H9 (cell line): Measurements from ENCODE around the gene ATP1B2. TPM values are rescaled to one million over a fixed set of nuclear protein-coding genes. Genes with fewer than 3 reads are reported as not detected.
A peak's percentile ranks its signal among the peaks of the same experiment; 100 is the strongest.

Experiments
- DNase-seq: peaks from one replicate; pipeline ENCODE4 v3.0.0-alpha.2; 2017
- H2AFZ ChIP-seq: one replicate; pipeline ENCODE4 v1.6.1; 2013; ENCODE audit warnings: mild to moderate bottlenecking, low read length, control low read depth, moderate library complexity
- H2AK5ac ChIP-seq: 2 replicates; pipeline ENCODE4 v1.6.1; 2013; ENCODE audit warnings: low read length, control low read depth, mixed read lengths; ENCODE audit not compliant: insufficient read length
- H2BK120ac ChIP-seq: one replicate; pipeline ENCODE4 v1.6.1; 2013; ENCODE audit warnings: low read depth, mild to moderate bottlenecking, low read length, control low read depth, inconsistent platforms; ENCODE audit not compliant: poor library complexity, severe bottlenecking
- H2BK12ac ChIP-seq: 2 replicates; pipeline ENCODE4 v1.6.1; 2013; ENCODE audit warnings: low read length, control low read depth, mixed read lengths, low read depth; ENCODE audit not compliant: insufficient read length
- H2BK15ac ChIP-seq: 2 replicates; pipeline ENCODE4 v1.6.1; 2013; ENCODE audit warnings: low read depth, low read length, control low read depth
- H2BK20ac ChIP-seq: one replicate; pipeline ENCODE4 v1.6.1; 2013; ENCODE audit warnings: low read depth, mild to moderate bottlenecking, low read length, control low read depth, inconsistent platforms; ENCODE audit not compliant: poor library complexity, severe bottlenecking
- H2BK5ac ChIP-seq: 2 replicates; pipeline ENCODE4 v1.6.1; 2013; ENCODE audit warnings: low read length, control low read depth, mixed read lengths; ENCODE audit not compliant: insufficient read length
- H3K14ac ChIP-seq: 2 replicates; pipeline ENCODE4 v1.6.1; 2013; ENCODE audit warnings: low read length, control low read depth; ENCODE audit not compliant: insufficient read depth
- H3K18ac ChIP-seq: 2 replicates; pipeline ENCODE4 v1.6.1; 2013; ENCODE audit warnings: low read depth, mild to moderate bottlenecking, mixed read lengths, low read length, control low read depth; ENCODE audit not compliant: insufficient read length
- H3K23ac ChIP-seq: 2 replicates; pipeline ENCODE4 v1.6.1; 2013; ENCODE audit warnings: low read length, control low read depth, mixed read lengths, low read depth; ENCODE audit not compliant: insufficient read length
- H3K23me2 ChIP-seq: 2 replicates; pipeline ENCODE4 v1.6.1; 2013; ENCODE audit warnings: low read depth, mild to moderate bottlenecking, mixed read lengths, low read length, control low read depth; ENCODE audit not compliant: insufficient read length, poor library complexity, severe bottlenecking
- H3K27ac ChIP-seq: 2 replicates; pipeline ENCODE4 v1.5.1; 2013; ENCODE audit warnings: low read length, control low read depth, mixed read lengths, low read depth; ENCODE audit not compliant: insufficient read length
- H3K27me3 ChIP-seq: 2 replicates; pipeline ENCODE4 v1.6.1; 2013; ENCODE audit warnings: low read length, control low read depth, inconsistent platforms; ENCODE audit not compliant: insufficient read depth
- H3K4ac ChIP-seq: 2 replicates; pipeline ENCODE4 v1.6.1; 2013; ENCODE audit warnings: low read depth, mild to moderate bottlenecking, control low read depth, inconsistent platforms, low read length, moderate library complexity
- H3K4me1 ChIP-seq: 2 replicates; pipeline ENCODE4 v1.6.1; 2013; ENCODE audit warnings: low read length, control low read depth, inconsistent platforms; ENCODE audit not compliant: insufficient read depth
- H3K4me2 ChIP-seq: 2 replicates; pipeline ENCODE4 v1.6.1; 2013; ENCODE audit warnings: low read length, control low read depth, mixed read lengths; ENCODE audit not compliant: insufficient read length, insufficient read depth
- H3K56ac ChIP-seq: 2 replicates; pipeline ENCODE4 v1.6.1; 2013; ENCODE audit warnings: low read depth, mild to moderate bottlenecking, mixed read lengths, low read length, control low read depth; ENCODE audit not compliant: insufficient read length
- H3K79me1 ChIP-seq: 2 replicates; pipeline ENCODE4 v1.6.1; 2013; ENCODE audit warnings: low read depth, mild to moderate bottlenecking, moderate library complexity, low read length, control low read depth, inconsistent platforms; ENCODE audit not compliant: insufficient read depth, poor library complexity, severe bottlenecking
- H3K79me2 ChIP-seq: 2 replicates; pipeline ENCODE4 v1.6.1; 2013; ENCODE audit warnings: low read length, control low read depth, inconsistent platforms; ENCODE audit not compliant: insufficient read depth
- H3K9ac ChIP-seq: 2 replicates; pipeline ENCODE4 v1.6.1; 2013; ENCODE audit warnings: low read length, control low read depth, mixed read lengths; ENCODE audit not compliant: insufficient read length; ENCODE audit errors: extremely low read depth
- H3K9me3 ChIP-seq: one replicate; pipeline ENCODE4 v1.6.1; 2013; ENCODE audit warnings: low read depth, low read length, inconsistent platforms; ENCODE audit not compliant: control insufficient read depth
- H3T11ph ChIP-seq: one replicate; pipeline ENCODE4 v1.6.1; 2013; ENCODE audit warnings: mild to moderate bottlenecking, low read length, control low read depth, inconsistent platforms
- H4K20me1 ChIP-seq: one replicate; pipeline ENCODE4 v1.6.1; 2013; ENCODE audit not compliant: control insufficient read depth, insufficient read length, insufficient read depth
- H4K5ac ChIP-seq: 2 replicates; pipeline ENCODE4 v1.6.1; 2013; ENCODE audit warnings: low read depth, mild to moderate bottlenecking, mixed read lengths, low read length, control low read depth; ENCODE audit not compliant: insufficient read length
- H4K8ac ChIP-seq: replicated peaks from 2 replicates; pipeline ENCODE4 v1.6.1; 2013; ENCODE audit warnings: low read length, control low read depth, mixed read lengths, low read depth; ENCODE audit not compliant: insufficient read length
- H4K91ac ChIP-seq: 2 replicates; pipeline ENCODE4 v1.6.1; 2013; ENCODE audit warnings: low read depth, mild to moderate bottlenecking, moderate library complexity, mixed read lengths, low read length, control low read depth; ENCODE audit not compliant: insufficient read length
- H3K27ac Mint-ChIP-seq, 3 experiments: 2 replicates in 2 of 3; 3 replicates in 1 of 3; pipeline ENCODE4 v1.8.0; 2020 to 2021; ENCODE audit warnings: mixed read lengths in 3 of 3, mild to moderate bottlenecking in 1 of 3, moderate library complexity in 1 of 3
- H3K27me3 Mint-ChIP-seq: 2 replicates; pipeline ENCODE4 v1.8.0; 2021; ENCODE audit warnings: low read depth, mild to moderate bottlenecking, moderate library complexity, mixed read lengths
- H3K36me3 Mint-ChIP-seq, 3 experiments: 2 replicates in 2 of 3; 3 replicates in 1 of 3; pipeline ENCODE4 v1.8.0; 2020 to 2021; ENCODE audit warnings: low read depth in 3 of 3, mixed read lengths in 3 of 3; ENCODE audit not compliant: insufficient read depth in 1 of 3
- H3K4me1 Mint-ChIP-seq, 2 experiments: 2 replicates each; pipeline ENCODE4 v1.8.0; 2020; ENCODE audit warnings: mixed read lengths in 2 of 2
- H3K4me3 Mint-ChIP-seq, 2 experiments: 2 replicates in 1 of 2; 3 replicates in 1 of 2; pipeline ENCODE4 v1.8.0; 2020 to 2021; ENCODE audit warnings: mild to moderate bottlenecking in 2 of 2, mixed read lengths in 2 of 2, moderate library complexity in 1 of 2
- H3K9me3 Mint-ChIP-seq, 2 experiments: 2 replicates in 1 of 2; 3 replicates in 1 of 2; pipeline ENCODE4 v1.8.0; 2020; ENCODE audit warnings: mild to moderate bottlenecking in 2 of 2, mixed read lengths in 2 of 2, moderate library complexity in 1 of 2
- CTCF ChIP-seq: fragments of 200-600 bp; sonication (generic); conservative IDR thresholded peaks from 3 replicates; pipeline ENCODE4 v1.8.0; 2021; ENCODE audit warnings: antibody characterized with exemption, mild to moderate bottlenecking
- WGBS: extraction: QIAGEN DNeasy Blood & Tissue Kit; methylation state at CpG from one replicate; pipeline ENCODE4 v1.1.7; 2013; ENCODE audit warnings: missing lambda C conversion rate, low lambda C conversion rate, mixed read lengths; ENCODE audit not compliant: insufficient read length; ENCODE audit errors: extremely low coverage; 5-methylcytosine and 5-hydroxymethylcytosine counted together
- total RNA-seq: library from RNA; stranded (reverse); gene quantifications from 2 replicates; pipeline ENCODE4 v1.2.1, GENCODE V29; 2021

Gene ATP1B2
- total RNA-seq, 1 experiment from 2014 or later, result 16.2 TPM

- no peak overlapping the region for H3K18ac ChIP-seq
- H3K4me2 ChIP-seq, result no peak overlapping the region
- no peak overlapping the region for H3K27ac ChIP-seq
- no peaks in the 10 kb centered on the region for H3K9me3 Mint-ChIP-seq
- H4K20me1 ChIP-seq, result no peaks in the 10 kb centered on the region
- peaks cover 1 to 9% of the 10 kb centered on the region in 2 experiments; a peak in 2 of 4 replicates for H3K4me1 Mint-ChIP-seq
- H3K9me3 ChIP-seq, result no peaks in the 10 kb centered on the region
- no peak overlapping the region for H4K5ac ChIP-seq
- H3K4me1 ChIP-seq, result no peaks in the 10 kb centered on the region
- TF ChIP-seq CTCF, result no peak
- H4K91ac ChIP-seq, result no peak overlapping the region
- peaks cover 31 to 60% (median 58%) of the 10 kb centered on the region in 3 experiments for H3K36me3 Mint-ChIP-seq
- no peaks in the 10 kb centered on the region for H3K23me2 ChIP-seq
- no peak overlapping the region for H3K4me3 Mint-ChIP-seq
- H3K4ac ChIP-seq, result no peak overlapping the region
- H2BK15ac ChIP-seq, result no peak overlapping the region
- H3K27me3 Mint-ChIP-seq, result no peaks in the 10 kb centered on the region
- no peak overlapping the region for H2BK12ac ChIP-seq
- H3K14ac ChIP-seq, result no peak overlapping the region
- no peak overlapping the region for H4K8ac ChIP-seq
- no peak overlapping the region for H2BK120ac ChIP-seq
- DNase-seq, result no peak
- no peaks in the 10 kb centered on the region for H3K27me3 ChIP-seq
- no peak overlapping the region for H2BK5ac ChIP-seq
- no peak overlapping the region for H3T11ph ChIP-seq
- H2AFZ ChIP-seq, result no peak overlapping the region
- H3K56ac ChIP-seq, result no peak overlapping the region
- WGBS, result no CpG with 5 or more reads among the region's 10 CpGs
- H2AK5ac ChIP-seq, result no peak overlapping the region
- H3K9ac ChIP-seq, result no peak overlapping the region
- H3K79me1 ChIP-seq, result no peaks in the 10 kb centered on the region
- H2BK20ac ChIP-seq, result no peak overlapping the region
- no peak overlapping the region for H3K23ac ChIP-seq
- H3K79me2 ChIP-seq, result no peaks in the 10 kb centered on the region
- H3K27ac Mint-ChIP-seq, result peak overlapping the region in 1 of 3 experiments; percentile 63; a peak in 1 of 7 replicates
These were observed 17.1 kb downstream of the ATP1B2 start for GRCh38 chr17:7667656-7668406.
